ENCODE results near the gene NCAM1.
"Not testable (repeated sequence)": the region's sequence is repeated elsewhere in the genome, so short reads cannot be mapped to it uniquely, and the experiment has no call there.

Gene NCAM1

GRCh38 chr11:113022262-113022661 is 61.0 kb downstream of the NCAM1 start:
- DNase-seq = no peak

- no peak for DNase-seq
Observed at GRCh38 chr11:113023228-113023627, 62.0 kb downstream of the NCAM1 start.

- no peak for DNase-seq
Observed at GRCh38 chr11:113023986-113024385, 62.8 kb downstream of the NCAM1 start.

GRCh38 chr11:113026778-113027177 is 65.6 kb downstream of the NCAM1 start:
- DNase-seq = no peak

- no peak for DNase-seq
Observed at GRCh38 chr11:113034576-113034975, 73.4 kb downstream of the NCAM1 start.

- DNase-seq = no peak
Observed at GRCh38 chr11:113035708-113036107, 74.5 kb downstream of the NCAM1 start.

- DNase-seq = no peak
Observed at GRCh38 chr11:113043698-113044097, 82.5 kb downstream of the NCAM1 start.

- no peak for DNase-seq
Observed at GRCh38 chr11:113045146-113045545, 83.9 kb downstream of the NCAM1 start.

- DNase-seq = no peak
Observed at GRCh38 chr11:113046866-113047265, 85.6 kb downstream of the NCAM1 start.

GRCh38 chr11:113048820-113049768 is 87.9 kb downstream of the NCAM1 start:
- DNase-seq = no peak

GRCh38 chr11:113053042-113053441 is 91.8 kb downstream of the NCAM1 start:
- DNase-seq = not testable (repeated sequence)

- no peak for DNase-seq
Observed at GRCh38 chr11:113057038-113057437, 95.8 kb downstream of the NCAM1 start.

GRCh38 chr11:113059548-113059947 is 98.3 kb downstream of the NCAM1 start:
- DNase-seq = no peak

- no peak for DNase-seq
Observed at GRCh38 chr11:113065330-113065729, 104.1 kb downstream of the NCAM1 start.

GRCh38 chr11:113072237-113072858 is 111.1 kb downstream of the NCAM1 start:
- DNase-seq = no peak

GRCh38 chr11:113073290-113073953 is 112.2 kb downstream of the NCAM1 start:
- DNase-seq = no peak

- no peak for DNase-seq
Observed at GRCh38 chr11:113075586-113076095, 114.4 kb downstream of the NCAM1 start.

GRCh38 chr11:113077379-113077778 is 116.2 kb downstream of the NCAM1 start:
- no peak for DNase-seq

- no peak for DNase-seq
Observed at GRCh38 chr11:113082341-113082955, 121.2 kb downstream of the NCAM1 start.

GRCh38 chr11:113083571-113083970 is 122.4 kb downstream of the NCAM1 start:
- DNase-seq = no peak

- DNase-seq = no peak
Observed at GRCh38 chr11:113084297-113084696, 123.1 kb downstream of the NCAM1 start.

GRCh38 chr11:113085446-113085845 is 124.2 kb downstream of the NCAM1 start:
- DNase-seq = no peak

- no peak for DNase-seq
Observed at GRCh38 chr11:113087706-113088105, 126.5 kb downstream of the NCAM1 start.
